IMR-90 (cell line): ENCODE measurements around the gene TEX52. TPM values are rescaled to one million over a fixed set of nuclear protein-coding genes. Genes with fewer than 3 reads are reported as not detected.

ENCODE experiments used
- ATAC-seq: fragments of 200-7000 bp; cut with Tn5 transposase; 2 replicates; pipeline ENCODE4 v1.9.1; 2020; ENCODE audit warnings: low read depth, mild to moderate bottlenecking, moderate library complexity
- BruUV-seq: library from RNA; stranded (reverse); fragments of 400-500 nt; replicated peaks from 2 replicates; lab custom pipeline; 2021; lab: Mats Ljungman, UMichigan
- CTCF ChIA-PET: fragments of 300-600 bp; formaldehyde crosslinking; extraction: SDS; loops from one replicate; lab custom pipeline; 2021; ENCODE audit warnings: antibody characterized with exemption; lab: Yijun Ruan, JAX
- POLR2A ChIA-PET: fragments of 300-600 bp; sonication (Branson Sonifier 250); formaldehyde crosslinking; loops from one replicate; lab custom pipeline; 2022; ENCODE audit warnings: antibody characterized with exemption; ENCODE audit not compliant: unreplicated experiment; lab: Charles Lee
- DNase-seq: peaks from one replicate; pipeline ENCODE4 v3.0.0; 2013
- H2AFZ ChIP-seq: replicated peaks from 2 replicates; pipeline ENCODE3; 2013; ENCODE audit warnings: low read length, mild to moderate bottlenecking; ENCODE audit not compliant: poor library complexity
- H2AK5ac ChIP-seq: 2 replicates; pipeline ENCODE4 v1.6.1; 2013; ENCODE audit warnings: low read depth, low read length, inconsistent platforms
- H2AK9ac ChIP-seq: replicated peaks from 2 replicates; pipeline ENCODE3; 2013; ENCODE audit warnings: mild to moderate bottlenecking, low read depth, low read length, moderate library complexity; ENCODE audit not compliant: poor library complexity
- H2BK120ac ChIP-seq: 2 replicates; pipeline ENCODE4 v1.6.1; 2013; ENCODE audit warnings: low read depth, low read length, inconsistent platforms
- H2BK15ac ChIP-seq: 3 replicates; pipeline ENCODE4 v1.6.1; 2013; ENCODE audit warnings: low read depth, low read length, inconsistent platforms
- H2BK20ac ChIP-seq: 2 replicates; pipeline ENCODE4 v1.6.1; 2013; ENCODE audit warnings: low read depth, mild to moderate bottlenecking, inconsistent platforms, low read length, moderate library complexity
- H2BK5ac ChIP-seq: 2 replicates; pipeline ENCODE4 v1.6.1; 2013; ENCODE audit warnings: mild to moderate bottlenecking, low read depth, low read length, inconsistent platforms; ENCODE audit not compliant: poor library complexity, severe bottlenecking
- H3K14ac ChIP-seq: replicated peaks from 2 replicates; pipeline ENCODE4 v1.6.1; 2013; ENCODE audit warnings: low read depth, low read length, inconsistent platforms
- H3K18ac ChIP-seq: 2 replicates; pipeline ENCODE4 v1.6.1; 2013; ENCODE audit warnings: low read depth, low read length, control low read depth
- H3K23ac ChIP-seq: 2 replicates; pipeline ENCODE4 v1.6.1; 2013; ENCODE audit warnings: low read depth, low read length, inconsistent platforms
- H3K27ac ChIP-seq: 2 replicates; pipeline ENCODE4 v1.5.1; 2013; ENCODE audit warnings: mild to moderate bottlenecking, control low read depth, low read length; ENCODE audit not compliant: insufficient read depth
- H3K27me3 ChIP-seq: 2 replicates; pipeline ENCODE4 v1.6.1; 2013; ENCODE audit warnings: low read length; ENCODE audit not compliant: control insufficient read depth, insufficient read depth
- H3K36me3 ChIP-seq: 2 replicates; pipeline ENCODE4 v1.6.1; 2013; ENCODE audit warnings: low read length, mixed read lengths; ENCODE audit not compliant: control insufficient read depth, insufficient read depth
- H3K4ac ChIP-seq: 2 replicates; pipeline ENCODE4 v1.6.1; 2013; ENCODE audit warnings: low read depth, low read length, inconsistent platforms
- H3K4me1 ChIP-seq: 2 replicates; pipeline ENCODE4 v1.6.1; 2013; ENCODE audit warnings: low read length, mixed read lengths; ENCODE audit not compliant: control insufficient read depth, insufficient read depth
- H3K4me2 ChIP-seq: 2 replicates; pipeline ENCODE4 v1.6.1; 2013; ENCODE audit warnings: low read depth, mild to moderate bottlenecking, control low read depth, low read length, moderate library complexity
- H3K4me3 ChIP-seq: 2 replicates; pipeline ENCODE4 v1.5.1; 2013; ENCODE audit warnings: low read depth, mild to moderate bottlenecking, control low read depth, low read length, moderate library complexity; ENCODE audit not compliant: insufficient read depth
- H3K56ac ChIP-seq: 2 replicates; pipeline ENCODE4 v1.6.1; 2013; ENCODE audit warnings: low read length, inconsistent platforms; ENCODE audit not compliant: insufficient read depth; ENCODE audit errors: extremely low read depth
- H3K79me1 ChIP-seq, 2 experiments: 2 replicates each; pipeline ENCODE4 v1.6.1; 2013; ENCODE audit warnings: low read length in 2 of 2, inconsistent platforms in 1 of 2, low read depth in 1 of 2
- H3K9ac ChIP-seq: 2 replicates; pipeline ENCODE4 v1.6.1; 2013; ENCODE audit warnings: low read depth, low read length, control low read depth
- H3K9me1 ChIP-seq: 2 replicates; pipeline ENCODE4 v1.6.1; 2013; ENCODE audit warnings: low read length, inconsistent platforms; ENCODE audit not compliant: insufficient read depth
- H3K9me3 ChIP-seq: 2 replicates; pipeline ENCODE4 v1.6.1; 2013; ENCODE audit warnings: low read length; ENCODE audit not compliant: control insufficient read depth, insufficient read depth
- H4K20me1 ChIP-seq: 2 replicates; pipeline ENCODE4 v1.6.1; 2013; ENCODE audit warnings: low read length, inconsistent platforms; ENCODE audit not compliant: insufficient read depth
- H4K5ac ChIP-seq: 2 replicates; pipeline ENCODE4 v1.6.1; 2013; ENCODE audit warnings: mild to moderate bottlenecking, low read depth, low read length, control low read depth
- H4K8ac ChIP-seq, 2 experiments: 2 replicates each; pipeline ENCODE4 v1.6.1; 2013; ENCODE audit warnings: low read depth in 2 of 2, low read length in 2 of 2, control low read depth in 1 of 2, inconsistent platforms in 1 of 2
- H4K91ac ChIP-seq: 2 replicates; pipeline ENCODE4 v1.6.1; 2013; ENCODE audit warnings: low read depth, low read length, inconsistent platforms; ENCODE audit not compliant: insufficient read depth
- BHLHE40 ChIP-seq: fragments of 150-350 bp; IDR thresholded peaks from 2 replicates; pipeline ENCODE4 v1.6.1; 2016; ENCODE audit warnings: mild to moderate bottlenecking, low read depth, low read length
- CEBPB ChIP-seq: IDR thresholded peaks from 2 replicates; pipeline ENCODE4 v1.6.1; 2012; ENCODE audit warnings: low read depth, low read length, improper control_type of control experiment
- CHD1 ChIP-seq: IDR thresholded peaks from 2 replicates; pipeline ENCODE4 v1.6.1; 2012; ENCODE audit warnings: low read depth, low read length, improper control_type of control experiment
- CTCF ChIP-seq: conservative IDR thresholded peaks from 2 replicates; pipeline ENCODE4 v1.5.1; 2012; ENCODE audit warnings: mild to moderate bottlenecking, low read depth, low read length, improper control_type of control experiment
- ELK1 ChIP-seq: fragments of 150-350 bp; IDR thresholded peaks from 2 replicates; pipeline ENCODE4 v1.6.1; 2016; ENCODE audit warnings: low read depth, mild to moderate bottlenecking, low read length, moderate library complexity, borderline replicate concordance
- FOS ChIP-seq: fragments of 150-350 bp; IDR thresholded peaks from 2 replicates; pipeline ENCODE4 v1.6.1; 2016; ENCODE audit warnings: low read depth, low read length
- MAFK ChIP-seq: IDR thresholded peaks from 2 replicates; pipeline ENCODE4 v1.6.1; 2012; ENCODE audit warnings: low read depth, low read length, improper control_type of control experiment
- MAZ ChIP-seq: IDR thresholded peaks from 2 replicates; pipeline ENCODE4 v1.6.1; 2012; ENCODE audit warnings: low read depth, mild to moderate bottlenecking, low read length, improper control_type of control experiment, moderate library complexity, borderline replicate concordance
- MXI1 ChIP-seq: IDR thresholded peaks from 2 replicates; pipeline ENCODE4 v1.6.1; 2012; ENCODE audit warnings: low read depth, mild to moderate bottlenecking, low read length, moderate library complexity, borderline replicate concordance
- NFE2L2 ChIP-seq: fragments of 150-350 bp; IDR thresholded peaks from 2 replicates; pipeline ENCODE4 v1.6.1; 2016; ENCODE audit warnings: low read depth, mild to moderate bottlenecking, low read length
- POLR2A ChIP-seq: IDR thresholded peaks from 2 replicates; pipeline ENCODE4 v1.6.1; 2012; ENCODE audit warnings: mild to moderate bottlenecking, low read depth, low read length
- RAD21 ChIP-seq: IDR thresholded peaks from 2 replicates; pipeline ENCODE4 v1.6.1; 2012; ENCODE audit warnings: low read length, improper control_type of control experiment
- RCOR1 ChIP-seq: IDR thresholded peaks from 2 replicates; pipeline ENCODE4 v1.6.1; 2012; ENCODE audit warnings: mild to moderate bottlenecking, low read length, improper control_type of control experiment; ENCODE audit not compliant: insufficient replicate concordance
- RFX5 ChIP-seq: IDR thresholded peaks from 2 replicates; pipeline ENCODE4 v1.8.0; 2012; ENCODE audit warnings: low read depth, mild to moderate bottlenecking, low read length, moderate library complexity
- SMC3 ChIP-seq: fragments of 150-350 bp; IDR thresholded peaks from 2 replicates; pipeline ENCODE4 v1.6.1; 2016; ENCODE audit warnings: low read depth, mild to moderate bottlenecking, antibody characterized with exemption, low read length, moderate library complexity
- USF2 ChIP-seq: fragments of 150-350 bp; IDR thresholded peaks from 2 replicates; pipeline ENCODE4 v1.6.1; 2017; ENCODE audit warnings: mild to moderate bottlenecking, antibody characterized with exemption, low read length, low read depth
- WGBS, 2 experiments: methylation state at CpG; one replicate each; pipeline versions ENCODE4 v1.1.5 to v1.1.7; 2013; ENCODE audit warnings: missing lambda C conversion rate in 2 of 2; ENCODE audit not compliant: insufficient read length in 1 of 2; ENCODE audit errors: extremely low coverage in 2 of 2; 5-methylcytosine and 5-hydroxymethylcytosine counted together
- dilution Hi-C: fragments of 300-500 bp; cut with HindIII; formaldehyde crosslinking; loops from one replicate; pipeline ENCODE4 v1.14.3; 2018; ENCODE audit warnings: low sequenced_read_pairs; ENCODE audit not compliant: unreplicated experiment
- in situ Hi-C: fragments of 300-500 bp; cut with MboI; formaldehyde crosslinking; loops from 3 replicates; pipeline ENCODE4 v1.14.3; 2019; ENCODE audit warnings: low sequenced_read_pairs, inconsistent platforms, mixed read lengths
- intact Hi-C: fragments of 100-400 bp; cut with micrococcal nuclease; formaldehyde crosslinking; loops from 2 replicates; pipeline ENCODE4 v1.10.0; 2022
- polyA plus RNA-seq, 3 experiments: library from polyadenylated mRNA; depleted of rRNA; stranded (reverse); fragments of >200 nt; gene quantifications; 2 replicates each; pipeline ENCODE4 v1.2.3, GENCODE V29; 2012; ENCODE audit warnings: low replicate concordance in 1 of 3
- total RNA-seq: library from RNA; depleted of rRNA; stranded (reverse); fragments of >200 nt; gene quantifications from 2 replicates; pipeline ENCODE4 v1.2.3, GENCODE V29; 2012

TEX52 gene
- total and polyA plus RNA-seq, 2 of the 4 experiments (the other 2 are of a cell fraction), result not detected

- 93% methylated on average over 3 of the region's 10 CpGs; no CpG with 5 or more reads in 1 of the 2 experiments for WGBS, 2 experiments
- Histone ChIP-seq H2BK15ac (no peak overlapping the region), H4K8ac (no peak overlapping the region), H3K9me1 (peaks cover 6% of the 10 kb centered on the region), H4K91ac (no peak overlapping the region), H2AK9ac (no peak overlapping the region), H2AK5ac (no peak overlapping the region), H3K14ac (no peak overlapping the region), H3K27me3 (no peaks in the 10 kb centered on the region), H2BK20ac (no peak overlapping the region), H3K4ac (no peak overlapping the region), H3K23ac (no peak overlapping the region), H4K20me1 (no peaks in the 10 kb centered on the region), H3K56ac (no peak overlapping the region), H3K4me1 (0 out of 2 replicates have a peak, but pooled peaks cover 2% of the 10 kb centered on the region), H3K4me2 (no peak overlapping the region), H2BK120ac (no peak overlapping the region), H3K79me1 (peaks cover 6 to 38% of the 10 kb centered on the region in 2 experiments), H3K9ac (no peak overlapping the region), H3K18ac (no peak overlapping the region), H3K4me3 (no peak overlapping the region), H4K5ac (no peak overlapping the region), H3K36me3 (peaks cover 7% of the 10 kb centered on the region), H3K9me3 (no peaks in the 10 kb centered on the region), H2BK5ac (no peak overlapping the region), H2AFZ (no peak overlapping the region), H3K27ac (no peak overlapping the region)
- intact Hi-C loops, result no loop called here
- ChIA-PET CTCF (no interaction called here), POLR2A (interaction anchor here (0.6 to 0.7 kb wide), 2 partner anchors 9 to 163 kb away, joined by 3 to 10 read pairs; no protein-coding TSS in a partner anchor)
- no peak for DNase-seq
- ATAC-seq, result no peak
- BruUV-seq, result no TSS peak
- in situ Hi-C loops, result no loop called here
- dilution Hi-C loops, result no loop called here
- no peak for TF ChIP-seq MAZ
- no peak for TF ChIP-seq ELK1
- TF ChIP-seq CEBPB, result no peak
- TF ChIP-seq SMC3, result no peak
- TF ChIP-seq MAFK, result no peak
- TF ChIP-seq USF2, result no peak
- no peak for TF ChIP-seq RCOR1
- no peak for TF ChIP-seq RFX5
- TF ChIP-seq NFE2L2, result no peak
- TF ChIP-seq MXI1, result no peak
- no peak for TF ChIP-seq CHD1
- TF ChIP-seq RAD21, result no peak
- TF ChIP-seq CTCF, result no peak
- no peak for TF ChIP-seq FOS
- TF ChIP-seq BHLHE40, result no peak
- TF ChIP-seq POLR2A, result no peak
Observed at GRCh38 chr12:2886768-2887450, 30.1 kb upstream of the TEX52 start.
